DOHH2 (cell line): ENCODE measurements around the gene AP2M1.
"Not testable (repeated sequence)": the region's sequence is repeated elsewhere in the genome, so short reads cannot be mapped to it uniquely, and the experiment has no call there.

Experiments used
- EZH2phosphoT487 ChIP-seq: fragments of 200-600 bp; sonication (generic); IDR thresholded peaks from 2 replicates; pipeline ENCODE4 v1.6.1; 2017; ENCODE audit warnings: borderline replicate concordance, mild to moderate bottlenecking, antibody characterized with exemption, low read length, moderate library complexity, mixed read lengths
- TF ChIP-seq, protein P1 (sequence below): fragments of 200-600 bp; sonication (generic); IDR thresholded peaks from one replicate; pipeline ENCODE4 v1.5.1; 2014; ENCODE audit warnings: antibody characterized with exemption, mild to moderate bottlenecking, low read depth, low read length; ENCODE audit not compliant: poor library complexity, severe bottlenecking

DNA sequence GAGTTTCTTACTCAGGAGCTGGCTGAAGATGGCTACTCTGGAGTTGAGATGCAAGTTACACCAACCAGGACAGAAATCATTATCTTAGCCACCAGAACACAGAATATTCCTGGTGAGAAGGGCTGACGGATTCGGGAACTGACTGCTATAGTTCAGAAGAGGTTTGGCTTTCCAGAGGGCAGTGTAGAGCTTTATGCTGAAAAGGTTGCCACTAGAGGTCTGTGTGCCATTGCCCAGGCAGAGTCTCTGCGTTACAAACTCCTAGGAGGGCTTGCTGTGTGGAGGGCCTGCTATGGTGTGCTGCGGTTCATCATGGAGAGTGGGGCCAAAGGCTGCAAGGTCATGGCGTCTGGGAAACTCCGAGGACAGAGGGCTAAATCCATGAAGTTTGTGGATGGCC lies 24.9 kb upstream of the AP2M1 start:
- TF ChIP-seq, protein P1, sequence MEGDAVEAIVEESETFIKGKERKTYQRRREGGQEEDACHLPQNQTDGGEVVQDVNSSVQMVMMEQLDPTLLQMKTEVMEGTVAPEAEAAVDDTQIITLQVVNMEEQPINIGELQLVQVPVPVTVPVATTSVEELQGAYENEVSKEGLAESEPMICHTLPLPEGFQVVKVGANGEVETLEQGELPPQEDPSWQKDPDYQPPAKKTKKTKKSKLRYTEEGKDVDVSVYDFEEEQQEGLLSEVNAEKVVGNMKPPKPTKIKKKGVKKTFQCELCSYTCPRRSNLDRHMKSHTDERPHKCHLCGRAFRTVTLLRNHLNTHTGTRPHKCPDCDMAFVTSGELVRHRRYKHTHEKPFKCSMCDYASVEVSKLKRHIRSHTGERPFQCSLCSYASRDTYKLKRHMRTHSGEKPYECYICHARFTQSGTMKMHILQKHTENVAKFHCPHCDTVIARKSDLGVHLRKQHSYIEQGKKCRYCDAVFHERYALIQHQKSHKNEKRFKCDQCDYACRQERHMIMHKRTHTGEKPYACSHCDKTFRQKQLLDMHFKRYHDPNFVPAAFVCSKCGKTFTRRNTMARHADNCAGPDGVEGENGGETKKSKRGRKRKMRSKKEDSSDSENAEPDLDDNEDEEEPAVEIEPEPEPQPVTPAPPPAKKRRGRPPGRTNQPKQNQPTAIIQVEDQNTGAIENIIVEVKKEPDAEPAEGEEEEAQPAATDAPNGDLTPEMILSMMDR = not testable (repeated sequence)
- not testable (repeated sequence) for TF ChIP-seq EZH2phosphoT487
